Activated CD4-positive, alpha-beta T cell treated with anti-CD3 and anti-CD28 coated beads, Interleukin-2, amount 50 U/mL, for 48 hours (primary cell): ENCODE data around the gene EHD2.
"Not testable (repeated sequence)": the region's sequence is repeated elsewhere in the genome, so short reads cannot be mapped to it uniquely, and the experiment has no call there.

Experiments used
- DNase-seq, 2 experiments: peaks; one replicate each; pipeline ENCODE4 v3.0.0-alpha.2; 2020

The EHD2 gene

GRCh38 chr19:47718415-47719046 lies 5.3 kb downstream of the EHD2 start:
- not testable (repeated sequence) for DNase-seq

GRCh38 chr19:47719047-47719859 lies 6.0 kb downstream of the EHD2 start:
- no peak for DNase-seq

GRCh38 chr19:47720669-47721422 lies 7.6 kb downstream of the EHD2 start:
- DNase-seq = no peak

GRCh38 chr19:47723581-47723940 lies 10.3 kb downstream of the EHD2 start:
- DNase-seq = peak in 1 of 2 experiments; percentile 44

GRCh38 chr19:47725759-47726401 lies 12.7 kb downstream of the EHD2 start:
- DNase-seq = no peak

GRCh38 chr19:47726467-47726866 lies 13.2 kb downstream of the EHD2 start:
- no peak for DNase-seq

- not testable (repeated sequence) for DNase-seq
These were observed 15.1 kb downstream of the EHD2 start for GRCh38 chr19:47728295-47728694.

GRCh38 chr19:47729468-47729798 lies 16.2 kb downstream of the EHD2 start:
- peak; percentile 20 to 43 for DNase-seq

- DNase-seq = peak; percentile 74 to 82
These were observed 16.7 kb downstream of the EHD2 start for GRCh38 chr19:47729799-47730520.

GRCh38 chr19:47730521-47730889 lies 17.3 kb downstream of the EHD2 start:
- no peak for DNase-seq

- no peak for DNase-seq
These were observed 17.7 kb downstream of the EHD2 start for GRCh38 chr19:47730910-47731309.

GRCh38 chr19:47735131-47735530 lies 21.9 kb downstream of the EHD2 start:
- no peak for DNase-seq

GRCh38 chr19:47740866-47741519 lies 27.8 kb downstream of the EHD2 start:
- no peak for DNase-seq

GRCh38 chr19:47741544-47742140 lies 28.4 kb downstream of the EHD2 start:
- DNase-seq = no peak

- no peak for DNase-seq
These were observed 29.4 kb downstream of the EHD2 start for GRCh38 chr19:47742634-47743033.

- DNase-seq = peak; percentile 97 to 98
These were observed 32.0 kb downstream of the EHD2 start, which contains the start of gene NOP53 for GRCh38 chr19:47745010-47745901. Gene NOP53 (plus strand): TSS chr19:47745546. CDS start chr19:47745560, 14 bp downstream.

- DNase-seq = not testable (repeated sequence)
These were observed 32.9 kb downstream of the EHD2 start for GRCh38 chr19:47746129-47746528.

GRCh38 chr19:47749326-47749725 lies 36.1 kb downstream of the EHD2 start:
- DNase-seq = no peak

- no peak for DNase-seq
These were observed 37.5 kb downstream of the EHD2 start for GRCh38 chr19:47750752-47751151.

GRCh38 chr19:47752440-47753211 lies 39.4 kb downstream of the EHD2 start:
- no peak for DNase-seq
